H1 (cell line): Measurements from ENCODE around the gene FSCN2. TPM values are rescaled to one million over a fixed set of nuclear protein-coding genes. Genes with fewer than 3 reads are reported as not detected.

Source experiments
- CBX5 ChIP-seq: fragments of 300-800, 300-1000 bp; sonication (generic); IDR thresholded peaks from 2 replicates; pipeline ENCODE4 v1.7.1; 2016; ENCODE audit warnings: antibody characterized with exemption, low read length, low read depth
- CEBPB ChIP-seq: IDR thresholded peaks from 2 replicates; pipeline ENCODE4 v1.6.1; 2012; ENCODE audit warnings: low read depth, low read length
- CREB1 ChIP-seq: IDR thresholded peaks from 2 replicates; pipeline ENCODE4 v1.6.1; 2012; ENCODE audit warnings: inconsistent platforms
- HDAC2 ChIP-seq, 2 experiments: fragments of 300-600 bp in 1 of 2; sonication (generic) in 1 of 2; IDR thresholded peaks; 2 replicates each; pipeline ENCODE4 v1.6.1; 2011 to 2012; ENCODE audit warnings: low read depth in 2 of 2, low read length in 2 of 2, mild to moderate bottlenecking in 2 of 2, moderate library complexity in 2 of 2, borderline replicate concordance in 1 of 2, inconsistent platforms in 1 of 2
- KDM1A ChIP-seq: fragments of 200-600, 300-600 bp; sonication (generic); IDR thresholded peaks from 2 replicates; pipeline ENCODE4 v1.7.1; 2016; ENCODE audit warnings: mild to moderate bottlenecking, low read length, borderline replicate concordance
- KDM4A ChIP-seq: IDR thresholded peaks from one replicate; pipeline ENCODE4 v1.7.1; 2012; ENCODE audit warnings: low read depth, mild to moderate bottlenecking, moderate library complexity, low read length, inconsistent platforms; ENCODE audit not compliant: severe bottlenecking
- KDM5A ChIP-seq: fragments of 200-600 bp; IDR thresholded peaks from 2 replicates; pipeline ENCODE4 v1.7.1; 2012; ENCODE audit warnings: mild to moderate bottlenecking, low read length, inconsistent platforms, mixed read lengths
- PHF8 ChIP-seq: fragments of 200-600 bp; sonication (generic); conservative IDR thresholded peaks from 2 replicates; pipeline ENCODE4 v1.7.1; 2012; ENCODE audit warnings: low read depth, mild to moderate bottlenecking, inconsistent platforms, low read length, moderate library complexity
- RBBP5 ChIP-seq: IDR thresholded peaks from 2 replicates; pipeline ENCODE4 v1.7.1; 2012; ENCODE audit warnings: low read depth, mild to moderate bottlenecking, inconsistent platforms, low read length, moderate library complexity, borderline replicate concordance
- RXRA ChIP-seq: IDR thresholded peaks from 2 replicates; pipeline ENCODE4 v1.6.1; 2011; ENCODE audit warnings: low read depth, mild to moderate bottlenecking, low read length, moderate library complexity; ENCODE audit not compliant: insufficient read depth
- SP2 ChIP-seq: IDR thresholded peaks from 2 replicates; pipeline ENCODE4 v1.6.1; 2012; ENCODE audit warnings: mild to moderate bottlenecking, low read length, inconsistent platforms
- TEAD4 ChIP-seq: IDR thresholded peaks from 2 replicates; pipeline ENCODE4 v1.6.1; 2012; ENCODE audit warnings: low read depth, low read length, inconsistent platforms, mixed read lengths
- ZNF274 ChIP-seq: IDR thresholded peaks from 2 replicates; pipeline ENCODE4 v1.7.0; 2012; ENCODE audit warnings: low read length, borderline replicate concordance; ENCODE audit errors: extremely low read depth
- polyA plus RNA-seq, 7 experiments: library from polyadenylated mRNA; depleted of rRNA in 3 of 7; stranded (reverse) in 5 of 7; unstranded in 2 of 7; fragments of >200 nt in 5 of 7; fragments of 200-250 nt in 2 of 7; gene quantifications; 1 replicate in 5 of 7; 2 replicates in 1 of 7; 4 replicates in 1 of 7; pipeline versions ENCODE4 v1.2.1 to v1.2.3, GENCODE V29; 2011 to 2013; ENCODE audit warnings: missing spikeins in 2 of 7, mixed read lengths in 2 of 7
- total RNA-seq: library from RNA; stranded (reverse); fragmentation: NEBNext Ultra II Directional; extraction: Animal tissue kit (Norgen Biotek cat#: 25700); gene quantifications from 2 replicates; pipeline ENCODE4 v1.2.1, GENCODE V29; 2021
- TF ChIP-seq, protein P1 (sequence below): IDR thresholded peaks from 2 replicates; pipeline ENCODE4 v1.6.1; 2011; ENCODE audit warnings: low read length, improper control_type of control experiment
- TF ChIP-seq, protein P2 (sequence below): IDR thresholded peaks from 2 replicates; pipeline ENCODE4 v1.6.1; 2012; ENCODE audit warnings: inconsistent platforms
- TF ChIP-seq, protein P3 (sequence below): IDR thresholded peaks from 2 replicates; pipeline ENCODE4 v1.6.1; 2012; ENCODE audit warnings: low read length, inconsistent platforms

FSCN2 gene
- total and polyA plus RNA-seq, 2 of the 8 experiments (the other 6 are each of a cell fraction or from before 2014, with no cell fraction given), result 0.18 to 0.30 TPM

DNA sequence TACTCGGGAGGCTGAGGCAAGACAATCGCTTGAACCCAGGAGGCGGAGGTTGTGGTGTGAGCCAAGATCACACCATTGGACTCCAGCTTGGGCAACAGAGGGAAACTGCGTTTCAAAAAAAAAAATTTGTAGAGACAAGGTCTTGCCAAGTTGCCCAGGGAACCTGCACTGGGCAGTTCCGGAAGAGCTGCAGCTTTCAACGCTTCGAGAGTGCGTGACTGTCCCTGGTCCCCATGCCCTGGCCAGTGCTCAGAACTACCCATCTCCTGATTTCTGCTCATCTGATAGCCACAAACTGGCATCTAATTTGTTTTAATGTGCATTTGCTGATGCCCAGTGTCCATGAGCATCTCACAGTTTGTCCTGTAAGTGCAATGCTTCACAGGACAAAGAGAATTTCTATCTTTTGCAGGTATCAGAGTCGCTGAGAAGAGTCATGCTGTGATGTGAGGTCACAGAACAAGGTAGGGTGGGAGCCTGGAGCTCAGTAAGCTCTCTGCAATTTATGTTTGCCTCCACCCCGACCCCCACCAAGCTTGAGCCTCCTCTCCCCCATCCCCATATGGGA, 19.5 kb upstream of the FSCN2 start (continued):
- TF ChIP-seq, protein P1, sequence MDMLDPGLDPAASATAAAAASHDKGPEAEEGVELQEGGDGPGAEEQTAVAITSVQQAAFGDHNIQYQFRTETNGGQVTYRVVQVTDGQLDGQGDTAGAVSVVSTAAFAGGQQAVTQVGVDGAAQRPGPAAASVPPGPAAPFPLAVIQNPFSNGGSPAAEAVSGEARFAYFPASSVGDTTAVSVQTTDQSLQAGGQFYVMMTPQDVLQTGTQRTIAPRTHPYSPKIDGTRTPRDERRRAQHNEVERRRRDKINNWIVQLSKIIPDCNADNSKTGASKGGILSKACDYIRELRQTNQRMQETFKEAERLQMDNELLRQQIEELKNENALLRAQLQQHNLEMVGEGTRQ, result no peak; the same call in 1 of the 2 replicates
- TF ChIP-seq ZNF274, result no peak
- TF ChIP-seq, protein P2, sequence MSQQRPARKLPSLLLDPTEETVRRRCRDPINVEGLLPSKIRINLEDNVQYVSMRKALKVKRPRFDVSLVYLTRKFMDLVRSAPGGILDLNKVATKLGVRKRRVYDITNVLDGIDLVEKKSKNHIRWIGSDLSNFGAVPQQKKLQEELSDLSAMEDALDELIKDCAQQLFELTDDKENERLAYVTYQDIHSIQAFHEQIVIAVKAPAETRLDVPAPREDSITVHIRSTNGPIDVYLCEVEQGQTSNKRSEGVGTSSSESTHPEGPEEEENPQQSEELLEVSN, result no peak
- TF ChIP-seq CREB1, result peak; percentile 29
- no peak for TF ChIP-seq KDM5A
- no peak for TF ChIP-seq RXRA
- no peak for TF ChIP-seq SP2
- TF ChIP-seq, protein P3, sequence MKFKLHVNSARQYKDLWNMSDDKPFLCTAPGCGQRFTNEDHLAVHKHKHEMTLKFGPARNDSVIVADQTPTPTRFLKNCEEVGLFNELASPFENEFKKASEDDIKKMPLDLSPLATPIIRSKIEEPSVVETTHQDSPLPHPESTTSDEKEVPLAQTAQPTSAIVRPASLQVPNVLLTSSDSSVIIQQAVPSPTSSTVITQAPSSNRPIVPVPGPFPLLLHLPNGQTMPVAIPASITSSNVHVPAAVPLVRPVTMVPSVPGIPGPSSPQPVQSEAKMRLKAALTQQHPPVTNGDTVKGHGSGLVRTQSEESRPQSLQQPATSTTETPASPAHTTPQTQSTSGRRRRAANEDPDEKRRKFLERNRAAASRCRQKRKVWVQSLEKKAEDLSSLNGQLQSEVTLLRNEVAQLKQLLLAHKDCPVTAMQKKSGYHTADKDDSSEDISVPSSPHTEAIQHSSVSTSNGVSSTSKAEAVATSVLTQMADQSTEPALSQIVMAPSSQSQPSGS, result peak; percentile 78
- TF ChIP-seq PHF8, result no peak
- TF ChIP-seq CEBPB, result no peak
- no peak for TF ChIP-seq TEAD4
- no peak for TF ChIP-seq KDM1A
- TF ChIP-seq CBX5, result no peak
- TF ChIP-seq HDAC2 (IDR thresholded peaks at IDR 0.05; ENCODE audit: borderline replicate concordance in 1 of 2, low read depth in 2 of 2, low read length in 2 of 2), result no peak
- no peak for TF ChIP-seq KDM4A
- TF ChIP-seq RBBP5, result no peak
